NCI-H2081 (cell line): ENCODE results near the gene LDLRAD3.

Experiments
- DNase-seq, 2 experiments: peaks; one replicate each; lab custom pipeline; 2025; lab: John Stamatoyannopoulos, UW

Gene LDLRAD3

DNA sequence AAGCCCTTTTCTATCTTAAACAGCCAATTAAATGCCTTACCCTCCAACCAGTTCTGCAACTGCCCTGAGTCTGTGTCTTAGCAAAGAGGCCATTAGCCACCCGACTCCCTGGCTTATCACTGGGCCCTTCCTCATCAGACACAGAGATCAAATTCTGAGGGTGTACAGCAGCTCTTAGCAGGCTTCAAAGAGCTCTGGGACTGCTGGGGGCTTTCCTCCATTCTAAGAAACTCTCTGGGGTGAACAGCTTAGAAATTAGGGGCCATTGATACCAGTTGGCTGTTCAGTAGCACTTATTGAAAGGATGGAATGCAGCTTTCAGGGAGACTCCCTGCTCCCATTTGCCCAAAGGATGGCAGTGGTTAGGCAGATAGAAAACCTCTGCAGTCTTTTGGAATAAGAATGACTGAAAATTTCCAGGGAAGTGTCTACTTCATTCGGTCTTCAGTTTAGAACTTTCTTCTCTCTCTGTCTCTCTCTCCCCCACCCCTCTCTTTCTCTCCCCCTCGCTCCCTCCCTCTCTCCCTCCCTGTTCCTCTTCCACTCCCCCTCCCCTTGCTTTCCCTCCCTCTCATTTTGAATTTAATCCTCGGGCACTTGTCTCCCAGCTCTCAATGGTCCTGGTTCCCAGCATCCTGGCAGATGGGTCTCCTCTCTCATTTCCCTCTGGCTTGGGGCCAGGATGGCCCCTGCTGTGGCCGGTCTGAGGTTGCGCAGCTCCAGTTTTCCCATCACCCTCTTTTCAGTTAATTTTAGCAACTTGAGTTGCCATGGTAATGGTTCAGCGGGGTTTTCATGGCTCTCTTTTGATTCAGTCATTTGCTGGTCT is 268.9 kb downstream of the LDLRAD3 start:
- peak; percentile 26 to 54 for DNase-seq

DNA sequence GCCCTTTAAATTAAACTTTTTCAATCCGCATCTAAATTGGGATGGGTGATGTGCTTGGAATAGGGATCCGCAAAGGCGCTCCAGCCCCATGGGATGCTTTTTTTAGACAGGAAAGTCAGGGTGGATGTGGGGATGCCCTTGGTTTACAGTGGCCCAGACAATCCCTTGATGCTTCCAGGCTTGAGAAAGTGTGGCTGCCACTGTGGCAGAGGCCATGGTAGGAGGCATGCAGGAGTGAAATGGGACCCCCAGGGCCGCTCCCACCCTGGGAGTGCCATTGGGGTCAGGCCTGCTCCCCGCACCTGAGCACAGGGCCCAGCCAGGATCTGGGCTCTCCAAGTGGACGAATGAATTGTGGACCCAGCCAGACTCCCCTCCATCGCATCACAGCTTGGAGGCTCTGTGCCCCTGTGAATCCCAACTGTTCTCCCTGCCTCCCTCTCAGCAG is 269.6 kb downstream of the LDLRAD3 start:
- DNase-seq = no peak

DNA sequence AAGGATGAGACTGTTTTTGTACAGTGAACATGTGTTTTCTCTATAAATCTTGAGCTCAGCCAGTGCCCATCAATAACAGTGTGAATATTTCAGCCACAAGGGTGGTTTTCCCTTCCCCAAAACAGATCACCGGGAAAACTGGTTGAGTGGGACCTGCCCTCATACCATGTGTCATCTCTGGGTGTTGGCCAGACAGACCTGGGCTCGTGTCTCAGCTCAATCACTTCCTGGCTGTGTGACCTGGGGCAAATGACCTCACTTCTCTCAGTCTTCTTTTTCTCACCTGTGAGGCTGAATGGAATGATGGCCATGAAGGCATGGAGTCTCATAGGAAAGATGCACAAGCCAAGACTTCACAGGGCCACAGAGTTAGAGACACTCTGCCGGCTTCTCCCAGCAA is 270.6 kb downstream of the LDLRAD3 start:
- no peak for DNase-seq

DNA sequence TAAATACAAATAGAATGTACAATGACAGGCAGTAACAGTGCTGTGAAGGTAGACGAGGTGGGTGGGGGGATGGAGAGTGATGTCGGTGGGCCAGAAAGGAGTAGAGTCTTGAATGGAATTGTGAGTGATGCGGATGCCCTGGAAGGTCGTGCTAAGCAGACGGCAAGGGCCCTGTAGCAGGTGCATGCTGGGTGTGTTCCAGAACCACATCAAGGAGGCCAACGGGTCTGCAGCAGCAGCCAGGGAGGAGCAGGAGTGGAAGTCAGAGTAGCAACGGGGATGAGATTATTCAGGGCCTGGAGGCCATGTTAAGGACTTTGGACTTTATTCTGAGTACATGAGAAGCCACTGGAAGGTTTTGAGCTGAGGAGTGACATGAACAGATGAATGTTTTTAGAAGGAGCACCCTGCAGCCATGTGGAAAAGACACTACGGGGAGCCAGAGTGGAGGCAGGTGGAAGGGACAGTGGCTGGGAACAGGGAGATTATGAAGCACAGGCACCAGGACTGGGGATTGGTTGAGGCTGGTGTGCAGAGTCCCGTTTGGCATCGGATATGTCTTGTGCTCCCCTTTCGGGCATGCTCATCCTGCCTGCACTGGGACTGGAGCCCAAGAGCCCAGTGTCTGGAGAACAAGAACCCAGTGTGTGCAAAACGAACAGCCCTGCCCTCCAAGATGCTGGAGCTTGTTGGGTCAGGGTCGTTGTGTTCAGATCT is 271.3 kb downstream of the LDLRAD3 start:
- DNase-seq = no peak

DNA sequence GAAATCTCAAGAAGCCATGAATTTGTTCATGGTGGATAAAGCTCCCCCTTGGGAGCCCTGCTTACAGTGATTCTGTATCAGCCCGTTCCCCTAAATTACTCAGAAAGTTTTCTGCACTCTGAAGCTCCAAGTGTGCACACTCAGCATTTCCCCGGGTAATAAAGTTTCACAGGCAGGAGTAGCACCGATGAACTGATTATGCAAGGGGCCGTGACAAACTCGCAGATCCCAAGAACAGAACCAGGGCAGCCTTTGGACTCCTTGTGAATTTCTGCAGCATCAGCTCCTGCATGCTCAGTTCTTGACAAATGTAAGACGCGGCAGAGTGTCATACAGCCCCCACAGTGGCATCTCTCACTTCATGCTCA is 271.8 kb downstream of the LDLRAD3 start:
- no peak for DNase-seq

DNA sequence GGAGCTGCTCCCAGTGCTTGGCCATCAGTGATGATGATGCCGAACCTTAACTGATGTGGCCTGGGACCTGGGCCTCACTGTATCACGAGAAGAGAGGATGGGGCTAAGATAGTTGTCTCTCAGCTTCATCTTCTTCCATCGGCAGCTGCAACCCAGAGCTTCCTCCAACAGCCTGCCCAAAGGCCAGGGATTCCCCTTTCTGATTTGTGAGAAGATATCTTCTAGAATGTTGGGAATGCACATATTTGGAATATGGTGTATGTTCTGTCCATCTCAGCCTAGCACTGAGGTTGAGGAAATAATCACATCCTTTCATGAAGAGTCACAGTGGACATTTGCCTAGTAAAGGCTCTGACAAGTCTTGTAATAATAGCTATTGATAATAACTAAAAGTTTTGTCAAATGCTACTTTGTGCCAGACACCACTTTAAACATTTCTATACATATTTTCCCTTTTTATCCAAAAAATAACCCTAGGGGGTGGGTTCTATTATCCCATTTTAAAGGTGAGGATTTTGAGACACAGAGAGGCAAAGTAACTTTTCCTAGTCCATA is 272.3 kb downstream of the LDLRAD3 start:
- no peak for DNase-seq

DNA sequence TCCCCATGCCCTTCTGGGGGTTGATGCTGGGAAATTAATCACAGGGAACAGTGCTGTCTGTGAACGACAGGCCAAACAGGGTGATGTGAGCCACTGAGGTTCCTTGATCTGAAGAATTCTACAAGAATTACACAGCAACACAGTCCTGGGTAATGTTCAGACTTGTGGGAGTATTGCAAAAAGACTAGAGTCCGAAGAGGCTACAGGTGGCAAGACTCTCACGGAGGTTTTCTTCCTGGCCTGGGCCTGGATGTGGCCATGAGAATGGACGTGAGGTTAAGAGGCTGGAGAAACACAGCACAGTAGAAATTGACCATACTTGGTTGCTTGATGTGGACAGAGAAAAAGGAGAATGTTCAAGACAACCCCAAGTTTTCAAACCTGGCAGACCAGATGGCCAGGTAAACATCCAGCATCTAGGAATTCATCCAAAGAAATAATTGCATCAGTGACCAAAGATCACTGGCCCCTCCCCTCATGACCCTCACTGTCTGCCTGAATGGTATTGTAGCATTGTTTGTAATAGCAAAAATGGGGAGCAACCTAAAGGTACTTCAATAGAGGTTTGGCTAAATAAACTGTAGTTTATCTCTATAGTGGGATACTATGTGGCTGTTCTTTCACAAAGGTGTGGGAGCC is 274.5 kb downstream of the LDLRAD3 start:
- DNase-seq = no peak

DNA sequence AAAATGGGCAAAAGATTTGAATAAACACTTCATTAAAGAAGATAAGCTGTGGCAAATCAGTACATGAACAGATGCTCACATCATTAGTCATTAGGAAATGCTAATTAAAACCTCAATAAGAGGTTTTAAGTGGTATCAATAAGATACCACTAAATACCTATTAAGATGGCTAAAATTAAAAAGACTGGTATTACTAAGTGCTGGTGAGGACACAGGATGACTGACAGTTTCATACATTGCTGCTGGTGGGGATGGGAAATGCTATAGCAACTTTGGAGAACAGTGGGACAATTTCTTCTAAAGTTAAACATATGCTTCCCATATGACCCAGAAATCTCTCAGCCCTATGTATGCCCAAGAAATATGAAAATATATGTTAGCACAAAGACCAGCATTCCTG is 276.1 kb downstream of the LDLRAD3 start:
- no peak for DNase-seq

DNA sequence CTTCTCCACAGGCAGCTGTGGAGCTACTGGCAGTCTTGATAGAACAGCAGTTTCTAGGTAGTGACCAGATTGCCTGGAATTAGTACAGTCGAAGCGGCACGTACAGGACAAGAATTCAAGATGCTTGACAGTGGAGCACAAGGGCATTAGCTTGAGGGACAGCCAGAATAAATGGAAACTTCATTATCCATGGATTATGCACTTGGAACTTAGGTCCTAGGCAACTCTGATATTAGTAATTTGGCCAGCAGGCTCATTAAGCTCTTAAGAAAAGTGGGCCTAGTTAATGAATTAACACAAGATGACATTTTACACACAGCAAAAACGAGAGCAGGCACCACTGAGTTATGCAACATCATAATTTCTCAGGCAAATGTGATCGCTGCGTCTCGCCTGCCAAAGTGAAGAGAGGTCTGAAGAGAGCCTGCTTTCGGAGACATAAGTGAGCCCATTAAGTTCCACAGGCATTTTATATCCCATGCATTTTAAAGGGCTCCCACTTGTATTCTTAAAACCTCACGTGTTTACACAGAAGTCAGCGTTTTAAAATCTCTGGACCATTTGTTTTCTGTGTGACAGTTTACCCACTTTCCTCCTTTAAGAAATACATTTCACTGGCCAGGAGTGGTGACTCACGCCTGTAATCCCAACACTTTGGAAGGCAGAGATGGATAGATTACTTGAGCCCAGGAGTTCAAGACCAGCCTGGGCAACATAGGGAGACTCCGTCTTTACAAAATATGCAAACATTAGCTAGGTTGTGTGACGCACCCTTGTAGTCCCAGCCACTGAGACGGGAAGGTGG is 279.2 kb downstream of the LDLRAD3 start:
- DNase-seq = no peak

DNA sequence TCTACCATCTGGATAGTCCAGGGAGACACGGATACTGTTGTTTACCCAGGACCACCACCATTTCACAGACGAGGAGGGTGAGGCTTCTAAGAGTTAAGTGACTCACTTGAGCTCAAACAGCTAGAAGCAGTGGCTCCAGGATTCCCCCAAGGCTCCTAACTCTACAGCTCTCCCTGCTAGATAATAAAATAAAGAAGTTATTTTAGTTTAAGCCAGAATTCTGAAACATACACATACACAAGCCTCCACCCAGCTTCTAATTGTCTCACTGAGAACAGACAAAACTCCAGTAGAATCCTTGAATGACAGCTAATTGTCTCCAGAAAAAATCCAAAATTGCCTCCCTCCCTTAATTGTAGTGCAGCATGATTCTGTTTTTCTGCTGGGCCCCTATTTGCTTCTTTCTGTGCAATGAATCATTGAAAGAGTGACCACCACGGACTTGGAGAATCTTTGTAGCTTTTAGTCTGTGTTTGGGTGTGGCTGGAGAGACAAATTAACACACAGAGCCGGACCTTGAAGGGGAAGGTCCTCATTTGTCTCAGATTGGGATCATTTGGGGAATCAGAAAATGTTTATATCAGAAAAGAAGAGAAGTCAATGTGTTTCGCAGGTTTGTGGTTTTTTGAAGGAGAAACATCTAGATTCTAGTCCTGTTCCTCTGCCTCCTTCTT is 280.5 kb downstream of the LDLRAD3 start:
- DNase-seq = no peak

DNA sequence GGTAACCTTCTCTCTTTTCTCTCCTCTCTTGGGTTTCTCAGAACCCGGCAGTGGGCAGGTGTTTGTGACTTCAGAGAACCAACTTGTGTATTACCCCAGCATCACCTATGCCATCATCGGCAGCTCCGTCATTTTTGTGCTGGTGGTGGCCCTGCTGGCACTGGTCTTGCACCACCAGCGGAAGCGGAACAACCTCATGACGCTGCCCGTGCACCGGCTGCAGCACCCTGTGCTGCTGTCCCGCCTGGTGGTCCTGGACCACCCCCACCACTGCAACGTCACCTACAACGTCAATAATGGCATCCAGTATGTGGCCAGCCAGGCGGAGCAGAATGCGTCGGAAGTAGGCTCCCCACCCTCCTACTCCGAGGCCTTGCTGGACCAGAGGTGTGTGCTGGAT is 283.2 kb downstream of the LDLRAD3 start:
- DNase-seq = no peak

DNA sequence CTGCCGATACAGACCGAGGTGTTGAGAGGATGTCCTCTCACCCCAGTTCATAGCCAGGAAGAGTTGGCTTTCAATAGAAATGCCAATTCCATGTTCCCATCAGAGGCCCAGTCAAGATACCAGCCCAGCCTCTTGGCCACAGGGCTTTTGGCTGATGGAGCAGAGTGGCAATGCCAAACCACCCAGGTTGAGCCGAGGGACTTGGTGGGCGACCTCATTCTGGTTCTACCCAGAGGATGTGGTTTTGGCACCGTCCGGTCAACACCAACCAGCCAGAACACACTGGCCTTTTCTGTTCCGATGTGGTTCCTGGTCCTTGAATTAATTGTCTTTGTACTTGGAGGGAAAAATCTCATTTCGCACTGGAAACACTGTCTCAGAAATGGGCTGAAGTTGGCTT is 284.8 kb downstream of the LDLRAD3 start:
- no peak for DNase-seq

DNA sequence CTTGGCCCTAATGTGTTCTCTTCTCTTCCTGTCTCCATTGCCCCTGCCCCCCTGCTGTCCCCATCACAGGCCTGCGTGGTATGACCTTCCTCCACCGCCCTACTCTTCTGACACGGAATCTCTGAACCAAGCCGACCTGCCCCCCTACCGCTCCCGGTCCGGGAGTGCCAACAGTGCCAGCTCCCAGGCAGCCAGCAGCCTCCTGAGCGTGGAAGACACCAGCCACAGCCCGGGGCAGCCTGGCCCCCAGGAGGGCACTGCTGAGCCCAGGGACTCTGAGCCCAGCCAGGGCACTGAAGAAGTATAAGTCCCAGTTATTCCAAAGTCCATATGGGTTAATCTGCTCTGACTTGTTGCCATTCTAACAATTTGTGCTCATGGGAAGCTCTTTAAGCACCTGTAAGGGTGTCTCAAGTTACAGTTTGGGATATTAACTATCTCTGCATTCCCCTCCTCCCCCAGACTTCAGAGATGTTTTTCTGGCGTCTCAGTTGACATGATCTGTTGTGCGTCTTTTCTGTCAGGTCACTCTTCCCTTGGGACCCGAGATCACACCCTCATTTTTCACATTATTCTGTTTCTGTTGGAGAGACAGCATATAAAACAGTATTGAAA is 285.3 kb downstream of the LDLRAD3 start:
- DNase-seq = no peak

DNA sequence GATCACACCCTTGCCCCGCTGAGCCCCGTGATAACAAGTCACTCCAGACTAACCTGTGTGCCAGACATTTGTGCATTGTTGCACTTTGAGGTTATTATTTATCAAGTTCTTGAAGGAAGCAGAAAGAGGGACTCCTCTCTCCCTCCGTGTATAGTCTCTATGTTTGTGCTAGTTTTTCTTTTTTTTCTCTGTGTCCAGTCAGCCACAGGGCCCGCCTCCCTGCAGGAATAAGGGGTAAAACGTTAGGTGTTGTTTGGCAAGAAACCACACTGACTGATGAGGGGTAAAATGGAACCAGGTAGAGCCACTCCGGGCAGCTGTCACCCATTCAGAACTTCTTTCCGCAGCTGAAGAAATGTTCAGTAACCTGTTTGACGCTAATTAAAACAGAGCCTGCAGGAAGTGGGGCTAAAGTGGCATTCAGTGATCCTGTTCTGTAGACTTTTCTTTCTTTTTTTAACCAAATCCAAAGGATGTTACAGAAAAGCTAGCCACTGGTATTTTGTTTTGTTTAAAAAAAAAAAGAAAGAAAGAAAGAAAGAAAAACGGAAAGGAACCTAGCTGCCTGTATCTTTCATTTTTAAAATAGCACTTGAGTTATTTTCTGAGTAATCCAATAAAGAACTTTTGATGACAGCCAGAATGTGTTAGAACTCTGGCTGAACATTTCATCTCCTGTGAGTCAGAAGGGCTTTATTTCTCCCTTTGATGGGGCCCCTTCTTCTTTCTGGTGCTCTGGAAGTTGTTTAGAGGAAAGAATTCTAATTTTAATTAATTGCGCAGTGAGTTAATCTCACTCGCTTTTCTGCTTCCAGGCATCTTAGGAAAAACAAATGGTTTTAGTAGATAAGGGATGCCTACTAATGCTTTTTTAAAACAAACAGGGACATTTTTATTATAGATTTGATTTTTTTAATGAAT is 287.2 kb downstream of the LDLRAD3 start:
- peak in 1 of 2 experiments; percentile 16 for DNase-seq

DNA sequence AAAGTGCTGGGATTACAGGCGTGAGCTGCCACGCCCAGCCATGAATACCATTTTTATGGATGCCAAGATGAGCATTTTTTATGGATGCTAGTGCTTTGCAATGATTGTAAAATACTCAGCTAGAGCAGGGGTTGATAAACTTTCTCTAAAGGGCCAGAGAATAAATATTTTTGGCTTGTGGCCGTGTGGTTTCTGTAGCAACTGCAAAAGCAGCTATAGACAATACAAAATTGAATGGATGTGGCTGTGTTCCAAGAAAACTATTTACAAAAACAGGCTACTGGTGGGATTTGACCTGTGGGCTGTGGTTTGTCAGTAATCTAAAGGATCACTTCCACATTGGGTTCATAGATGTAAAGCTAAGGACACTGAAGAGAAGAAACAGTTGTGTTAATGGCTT is 289.3 kb downstream of the LDLRAD3 start:
- peak; percentile 36 to 68 for DNase-seq

DNA sequence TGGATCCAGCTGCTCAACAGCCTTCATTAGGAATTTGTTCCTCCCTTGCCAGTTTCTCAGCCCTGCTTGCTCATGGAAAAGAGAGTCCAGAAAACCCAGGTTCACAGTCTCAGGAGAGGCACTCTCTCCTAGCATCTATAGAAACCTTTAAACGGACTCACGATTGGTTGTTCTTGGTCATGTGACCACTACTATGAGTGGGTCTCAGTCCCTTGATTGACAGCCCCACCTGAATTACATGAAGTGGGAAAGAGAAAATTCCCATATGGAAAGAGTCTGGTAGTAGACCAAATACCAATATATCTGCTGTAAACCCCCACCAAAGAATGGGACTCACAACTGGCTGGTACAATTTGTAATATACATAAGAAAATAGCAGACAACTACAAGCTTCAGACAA is 291.0 kb downstream of the LDLRAD3 start:
- DNase-seq = no peak

DNA sequence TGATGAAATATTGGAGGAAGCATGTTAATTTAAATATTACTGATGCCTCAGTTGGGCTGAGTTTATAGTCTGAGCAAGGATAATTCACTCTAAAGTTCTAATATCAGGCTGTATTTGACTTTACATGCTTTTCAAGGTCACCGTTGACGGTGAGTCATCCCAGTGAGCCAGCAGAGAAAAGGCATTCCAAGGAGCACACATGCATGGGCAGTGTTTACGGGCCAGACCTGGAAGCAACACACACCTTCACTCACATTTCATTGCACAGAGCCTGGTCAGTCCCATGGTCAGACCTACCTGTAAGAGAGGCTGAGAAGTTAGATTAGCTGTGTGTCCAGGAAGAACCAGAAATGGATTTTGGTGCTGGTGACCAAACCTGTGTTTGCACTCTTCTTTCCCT is 291.9 kb downstream of the LDLRAD3 start:
- DNase-seq = no peak

DNA sequence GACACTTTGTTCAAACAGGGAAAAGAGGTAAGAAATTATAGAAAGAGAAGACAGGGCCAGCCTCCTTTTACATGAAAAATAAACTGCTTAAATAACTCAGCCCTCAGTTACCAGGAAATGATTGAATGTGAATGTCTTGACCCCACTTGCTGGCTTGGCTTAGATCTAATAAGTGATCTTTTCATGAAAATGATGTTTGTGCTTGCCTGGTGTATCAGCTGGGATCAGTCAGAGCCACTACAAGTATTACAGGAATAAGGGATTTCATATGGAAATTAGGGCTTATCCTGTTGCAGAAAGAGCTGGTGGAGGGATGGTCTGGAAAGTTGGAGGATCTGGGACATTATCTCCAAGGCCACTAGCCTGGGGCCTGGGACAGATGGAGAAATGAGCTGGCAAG is 293.5 kb downstream of the LDLRAD3 start:
- DNase-seq = no peak

DNA sequence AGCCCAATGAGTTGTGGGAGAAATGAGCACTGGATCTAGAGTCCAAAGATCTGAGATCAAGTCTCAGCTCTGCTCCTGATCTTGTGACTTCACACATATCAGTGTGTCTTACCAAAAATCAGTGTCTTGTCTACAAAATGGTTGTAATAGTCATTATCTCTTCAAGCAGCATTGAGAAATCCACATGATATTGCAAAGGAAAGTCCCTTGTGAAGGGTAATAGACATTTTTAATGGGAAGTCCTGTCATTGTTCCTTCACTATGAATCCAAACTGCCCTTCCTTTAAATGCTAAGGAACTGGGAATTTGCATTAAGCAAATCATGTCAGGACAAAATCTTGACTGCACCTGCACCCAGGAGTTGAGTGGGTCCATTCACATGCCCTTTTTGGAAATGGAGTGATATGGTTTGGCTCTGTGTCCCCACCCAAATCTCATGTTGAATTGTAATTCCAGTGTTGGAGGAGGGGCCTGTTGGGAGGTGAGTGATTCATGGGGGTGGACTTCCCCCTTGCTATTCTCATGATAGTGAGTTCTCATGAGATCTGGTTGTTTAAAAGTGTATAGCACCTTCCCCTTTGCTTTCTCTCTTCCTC is 294.3 kb downstream of the LDLRAD3 start:
- DNase-seq = no peak
